GM12878 (cell line): ENCODE measurements around the gene FMNL3. TPM values are rescaled to one million over a fixed set of nuclear protein-coding genes. Genes with fewer than 3 reads are reported as not detected.

ENCODE experiments used
- BHLHE40 ChIP-seq, 2 experiments: fragments of 450-650 bp in 1 of 2; IDR thresholded peaks; 2 replicates each; pipeline ENCODE4 v1.6.1; 2011 to 2017; ENCODE audit warnings: low read depth in 2 of 2, borderline replicate concordance in 1 of 2, improper control_type of control experiment in 1 of 2, low read length in 1 of 2, mild to moderate bottlenecking in 1 of 2
- ELK1 ChIP-seq: IDR thresholded peaks from 2 replicates; pipeline ENCODE4 v1.6.1; 2012; ENCODE audit warnings: low read depth, low read length, improper control_type of control experiment
- EP300 ChIP-seq, 2 experiments: fragments of 150-350 bp in 1 of 2; IDR thresholded peaks; 2 replicates each; pipeline ENCODE4 v1.6.1; 2011 to 2012; ENCODE audit warnings: low read depth in 2 of 2, low read length in 2 of 2, borderline replicate concordance in 1 of 2, improper control_type of control experiment in 1 of 2, inconsistent platforms in 1 of 2; ENCODE audit not compliant: control insufficient read depth in 1 of 2
- IKZF1 ChIP-seq: fragments of 450-650 bp; conservative IDR thresholded peaks from 2 replicates; pipeline ENCODE4 v1.6.1; 2017; ENCODE audit warnings: antibody characterized with exemption, mild to moderate bottlenecking
- IKZF2 ChIP-seq, 2 experiments: fragments of 450-650 bp; IDR thresholded peaks; 2 replicates each; pipeline ENCODE4 v1.6.1; 2017; ENCODE audit warnings: mild to moderate bottlenecking in 2 of 2, moderate library complexity in 2 of 2
- MYB ChIP-seq: fragments of 150-350 bp; IDR thresholded peaks from 2 replicates; pipeline ENCODE4 v1.6.1; 2014; ENCODE audit warnings: mild to moderate bottlenecking, low read depth, low read length, borderline replicate concordance
- NFIC ChIP-seq: IDR thresholded peaks from 2 replicates; pipeline ENCODE4 v1.6.1; 2012; ENCODE audit warnings: low read depth, mild to moderate bottlenecking, inconsistent platforms, low read length, moderate library complexity
- RAD21 ChIP-seq: IDR thresholded peaks from 2 replicates; pipeline ENCODE4 v1.6.1; 2011; ENCODE audit warnings: mild to moderate bottlenecking, low read depth, low read length, moderate library complexity; ENCODE audit not compliant: insufficient read depth
- SMAD1 ChIP-seq: fragments of 450-650 bp; IDR thresholded peaks from 2 replicates; pipeline ENCODE4 v1.6.1; 2018; ENCODE audit warnings: mild to moderate bottlenecking, low read depth; ENCODE audit not compliant: partially characterized antibody
- SMARCA5 ChIP-seq: fragments of 450-650 bp; IDR thresholded peaks from 2 replicates; pipeline ENCODE4 v1.6.1; 2017; ENCODE audit warnings: mild to moderate bottlenecking
- SREBF1 ChIP-seq: IDR thresholded peaks from 2 replicates; pipeline ENCODE4 v1.6.1; 2012; ENCODE audit warnings: mild to moderate bottlenecking, low read length
- polyA plus RNA-seq, 11 experiments: library from polyadenylated mRNA; depleted of rRNA in 4 of 11; unstranded in 6 of 11; stranded (reverse) in 5 of 11; fragments of >200 nt; fragmentation: Nextera tagmentation in 4 of 11; fragmentation: Illumina TruSeq in 1 of 11; extraction: Ambion mirVana in 4 of 11; extraction: Trizol in 1 of 11; gene quantifications; 1 replicate in 1 of 11; 2 replicates in 10 of 11; pipeline versions ENCODE4 v1.2.1 to v1.2.3, GENCODE V29; 2011 to 2016; ENCODE audit warnings: inconsistent platforms in 2 of 11, missing spikeins in 2 of 11, low read depth in 1 of 11
- total RNA-seq, 4 experiments: library from RNA; depleted of rRNA in 3 of 4; stranded (reverse); fragments of >200 nt in 3 of 4; fragmentation: Illumina TruSeq in 1 of 4; extraction: Trizol in 1 of 4; gene quantifications; 2 replicates each; pipeline versions ENCODE4 v1.2.1 to v1.2.3, GENCODE V29; 2013 to 2021

Gene FMNL3
- total and polyA plus RNA-seq, 10 of the 15 experiments (the other 5 are each of a cell fraction or from before 2014, with no cell fraction given): 3.0 to 64.9 (median 30.9) TPM

- TF ChIP-seq ELK1 (no peak), SMAD1 (no peak), MYB (no peak), EP300 (IDR thresholded peaks at IDR 0.05; ENCODE audit: borderline replicate concordance in 1 of 2, control insufficient read depth in 1 of 2, low read depth in 2 of 2, low read length in 2 of 2) (peak in 1 of 2 experiments; percentile 31; a peak in 2 of 4 replicates), RAD21 (peak; percentile 30; the same call in 1 of the 2 replicates), IKZF1 (peak; percentile 30; the same call in 1 of the 2 replicates), SMARCA5 (peak; percentile 40; the same call in 1 of the 2 replicates), NFIC (0 out of 2 replicates have a peak, but pooled peaks have one; percentile 16), SREBF1 (no peak), BHLHE40 (IDR thresholded peaks at IDR 0.05; ENCODE audit: borderline replicate concordance in 1 of 2, low read depth in 2 of 2, low read length in 1 of 2) (0 out of 4 replicates have a peak, but pooled peaks of 1 of the 2 experiments have one; percentile 23), IKZF2 (IDR thresholded peaks at IDR 0.05) (peak in 1 of 2 experiments; percentile 53; a peak in 2 of 4 replicates)
Measured at GRCh38 chr12:49750027-49750995, 43.1 kb upstream of the FMNL3 start (continued).
